HG03103 (cell line): Measurements from ENCODE around the gene DNM3.
A peak's percentile ranks its signal among the peaks of the same experiment; 100 is the strongest.

ENCODE experiments used
- ATAC-seq: cut with Tn5 transposase; IDR thresholded peaks from one replicate; pipeline ENCODE4 v1.9.1; 2021; ENCODE audit warnings: low read depth; ENCODE audit not compliant: unreplicated experiment

Gene DNM3

GRCh38 chr1:172149346-172149745 is 308.0 kb downstream of the DNM3 start:
- ATAC-seq = no peak

- no peak for ATAC-seq
Observed at GRCh38 chr1:172154551-172154950, 313.3 kb downstream of the DNM3 start.

- no peak for ATAC-seq
Observed at GRCh38 chr1:172155766-172156165, 314.5 kb downstream of the DNM3 start.

- ATAC-seq = no peak
Observed at GRCh38 chr1:172162236-172162635, 320.9 kb downstream of the DNM3 start.

GRCh38 chr1:172163498-172164215 is 322.4 kb downstream of the DNM3 start:
- ATAC-seq = no peak

GRCh38 chr1:172165403-172165802 is 324.1 kb downstream of the DNM3 start:
- no peak for ATAC-seq

- ATAC-seq = no peak
Observed at GRCh38 chr1:172167796-172168596, 326.7 kb downstream of the DNM3 start.

GRCh38 chr1:172168597-172168872 is 327.2 kb downstream of the DNM3 start:
- ATAC-seq = no peak

GRCh38 chr1:172169836-172170235 is 328.5 kb downstream of the DNM3 start:
- ATAC-seq = no peak

- ATAC-seq = no peak
Observed at GRCh38 chr1:172172352-172172831, 331.1 kb downstream of the DNM3 start.

- no peak for ATAC-seq
Observed at GRCh38 chr1:172176206-172176605, 334.9 kb downstream of the DNM3 start.

GRCh38 chr1:172177849-172178248 is 336.6 kb downstream of the DNM3 start:
- ATAC-seq = no peak

GRCh38 chr1:172178886-172179285 is 337.6 kb downstream of the DNM3 start:
- no peak for ATAC-seq

GRCh38 chr1:172179918-172180317 is 338.6 kb downstream of the DNM3 start:
- no peak for ATAC-seq

- peak; percentile 59 for ATAC-seq
Observed at GRCh38 chr1:172180501-172181285, 339.4 kb downstream of the DNM3 start.

GRCh38 chr1:172184506-172185191 is 343.4 kb downstream of the DNM3 start:
- ATAC-seq = no peak

GRCh38 chr1:172185211-172185610 is 343.9 kb downstream of the DNM3 start:
- ATAC-seq = peak; percentile 57

GRCh38 chr1:172185996-172186395 is 344.7 kb downstream of the DNM3 start:
- ATAC-seq = no peak

- ATAC-seq = no peak
Observed at GRCh38 chr1:172201572-172201971, 360.3 kb downstream of the DNM3 start.

- ATAC-seq = no peak
Observed at GRCh38 chr1:172203135-172203823, 362.0 kb downstream of the DNM3 start.
